Measurements from ENCODE around the gene POLR3GL.

Gene POLR3GL

GRCh38 chr1:145977486-145978470, 13.3 kb downstream of the POLR3GL start:
- DNase-seq: peak; percentile 90

GRCh38 chr1:145978471-145978853, 14.0 kb downstream of the POLR3GL start:
- DNase-seq: no peak

DNA sequence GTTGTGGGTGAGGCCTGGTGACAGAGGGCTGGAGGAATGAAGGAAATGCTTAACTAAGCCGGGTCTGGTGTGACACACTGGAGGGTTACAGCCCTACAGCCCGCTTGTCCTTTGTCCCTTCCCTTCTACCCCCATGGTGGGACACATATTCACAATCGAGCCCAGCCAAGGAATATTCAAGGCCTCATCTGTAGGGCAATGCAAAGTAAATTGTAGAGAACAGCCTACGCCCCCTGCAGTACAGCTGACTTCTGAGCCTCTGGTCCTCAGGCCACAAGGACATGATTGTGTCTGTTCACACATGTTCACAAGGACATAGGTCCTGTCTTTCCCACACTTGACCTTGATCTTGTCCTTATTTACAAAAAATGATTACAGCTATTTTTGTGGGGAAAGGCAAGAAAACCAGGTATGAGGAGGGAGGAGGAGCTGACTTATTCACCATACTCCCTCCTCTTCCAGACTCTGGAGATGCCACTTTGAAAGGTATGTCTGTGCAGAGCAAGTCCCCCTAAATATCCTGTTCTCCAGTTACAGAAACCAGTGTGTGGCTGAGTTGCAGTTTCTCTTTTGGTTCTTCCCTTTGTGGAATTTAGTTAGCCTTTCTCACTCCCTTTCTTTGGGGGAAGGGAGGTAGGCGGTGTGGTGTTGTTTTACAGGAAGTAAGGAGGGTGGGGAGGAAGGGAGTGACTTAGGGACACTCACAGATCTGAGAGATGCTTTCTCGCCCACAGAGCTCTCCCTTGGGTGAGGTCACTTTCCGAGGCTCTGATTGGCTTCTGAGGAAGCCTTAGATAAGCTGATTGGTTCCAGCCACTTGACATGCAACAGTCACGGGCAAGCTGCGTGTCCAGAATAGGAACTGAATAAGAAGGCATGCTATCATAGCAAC, 14.6 kb downstream of the POLR3GL start:
- peak; percentile 98 for DNase-seq

DNA sequence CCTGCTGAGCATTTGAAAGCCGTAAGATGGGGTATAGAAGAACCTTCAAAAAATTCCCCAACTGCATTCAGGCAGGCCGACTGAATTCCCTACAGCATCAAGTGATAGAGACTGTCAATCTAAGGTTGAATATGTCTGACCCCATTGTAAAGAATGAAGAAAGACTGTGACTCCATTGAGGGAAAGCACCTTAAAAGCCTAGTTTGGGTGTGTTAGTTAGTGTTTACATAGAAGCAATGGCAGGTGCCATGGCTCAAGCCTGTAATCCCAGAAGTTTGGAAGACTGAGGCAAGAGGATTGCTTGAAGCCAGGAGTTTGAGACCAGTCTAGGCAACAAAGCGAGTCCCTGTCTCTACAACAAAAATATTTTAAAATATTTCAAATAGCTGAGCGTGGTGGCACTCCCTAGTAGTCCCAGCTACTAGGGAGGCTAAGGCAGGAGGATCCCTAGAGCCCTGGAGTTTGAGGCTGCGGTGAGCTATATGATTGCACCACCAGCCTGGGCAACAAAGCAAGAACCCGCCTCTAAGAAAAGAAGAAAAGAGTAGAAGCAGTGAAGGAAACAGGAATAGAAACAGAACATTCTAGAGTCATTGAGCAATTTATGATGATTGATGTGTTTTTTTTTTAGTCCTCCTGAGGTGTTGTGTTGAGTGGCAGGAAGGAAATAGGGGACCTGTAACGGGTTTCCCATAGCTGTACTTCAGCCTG, 15.4 kb downstream of the POLR3GL start:
- DNase-seq: no peak

DNA sequence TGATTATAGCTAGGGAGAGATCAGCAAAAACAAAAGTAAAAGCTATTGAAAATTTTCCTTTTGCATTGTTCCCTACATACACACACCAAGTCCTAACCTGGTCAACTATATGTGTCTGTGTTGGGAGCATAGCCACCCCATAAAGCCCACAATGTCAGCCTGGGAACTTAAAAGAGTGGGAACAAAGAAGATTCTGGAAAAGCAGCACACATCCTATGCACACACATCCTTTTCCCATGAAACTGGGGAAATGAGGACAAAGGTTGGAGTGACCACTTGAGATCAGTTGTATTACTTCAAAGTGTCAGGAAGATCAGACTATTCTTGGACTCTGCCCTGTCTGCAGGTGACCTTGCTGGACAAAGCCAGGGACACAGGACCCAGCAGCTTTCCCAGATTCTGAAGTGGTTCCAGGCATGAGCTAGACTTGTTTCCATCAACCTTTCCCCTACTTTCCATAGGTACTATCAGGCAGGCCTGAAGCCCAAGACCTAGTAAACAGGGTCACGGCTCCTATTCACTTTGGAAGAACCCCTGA, 16.0 kb downstream of the POLR3GL start:
- DNase-seq: no peak

- no peak for DNase-seq
These were observed 17.7 kb downstream of the POLR3GL start for GRCh38 chr1:145982010-145982723.

GRCh38 chr1:145983206-145983675, 18.8 kb downstream of the POLR3GL start:
- DNase-seq: no peak

- DNase-seq: no peak
These were observed 19.7 kb downstream of the POLR3GL start for GRCh38 chr1:145983960-145984830.

GRCh38 chr1:145985129-145985501, 20.6 kb downstream of the POLR3GL start:
- no peak for DNase-seq

GRCh38 chr1:145985502-145986439, 21.3 kb downstream of the POLR3GL start:
- DNase-seq: peak; percentile 66

GRCh38 chr1:145986551-145986950, 22.1 kb downstream of the POLR3GL start:
- DNase-seq: no peak

GRCh38 chr1:145987926-145988325, 23.4 kb downstream of the POLR3GL start:
- no peak for DNase-seq

GRCh38 chr1:145988773-145989172, 24.3 kb downstream of the POLR3GL start:
- DNase-seq: no peak

- DNase-seq: no peak
These were observed 25.9 kb downstream of the POLR3GL start for GRCh38 chr1:145990249-145990855.

GRCh38 chr1:145991735-145992412, 27.4 kb downstream of the POLR3GL start:
- no peak for DNase-seq

GRCh38 chr1:145992502-145992936, 28.0 kb downstream of the POLR3GL start:
- DNase-seq: no peak

GRCh38 chr1:145992958-145993617, 28.6 kb downstream of the POLR3GL start:
- DNase-seq: no peak
